HepG2 (cell line): ENCODE data around the gene NUP88. TPM values are rescaled to one million over a fixed set of nuclear protein-coding genes. Genes with fewer than 3 reads are reported as not detected.

Source experiments
- E2F2 ChIP-seq: sonication (generic); formaldehyde crosslinking; IDR thresholded peaks from 2 replicates; pipeline ENCODE4 v1.4.0; 2020; ENCODE audit warnings: missing genetic modification reagents, borderline replicate concordance
- ESRRA ChIP-seq: sonication (generic); formaldehyde crosslinking; IDR thresholded peaks from 2 replicates; pipeline ENCODE4 v1.5.1; 2020; ENCODE audit warnings: mild to moderate bottlenecking, low read depth, missing genetic modification reagents
- MTF2 ChIP-seq: sonication (generic); formaldehyde crosslinking; IDR thresholded peaks from 2 replicates; pipeline ENCODE4 v1.5.0; 2020; ENCODE audit warnings: missing genetic modification reagents, borderline replicate concordance
- MXD3 ChIP-seq: IDR thresholded peaks from 2 replicates; pipeline ENCODE4 v1.6.1; 2016; ENCODE audit warnings: mild to moderate bottlenecking, missing biosample characterization, missing genetic modification reagents
- NCOA2 ChIP-seq: sonication (generic); formaldehyde crosslinking; IDR thresholded peaks from 2 replicates; pipeline ENCODE4 v1.8.0; 2022; ENCODE audit warnings: inconsistent platforms
- SRY ChIP-seq: sonication (generic); formaldehyde crosslinking; IDR thresholded peaks from 2 replicates; pipeline ENCODE4 v1.8.0; 2022; ENCODE audit warnings: mild to moderate bottlenecking, missing genetic modification reagents
- ZHX2 ChIP-seq, 2 experiments: sonication (generic) in 1 of 2; formaldehyde crosslinking in 1 of 2; IDR thresholded peaks; 2 replicates each; pipeline versions ENCODE4 v1.6.1 to v1.9.0; 2014 to 2022; ENCODE audit warnings: antibody characterized with exemption in 1 of 2, borderline replicate concordance in 1 of 2, inconsistent platforms in 1 of 2, low read depth in 1 of 2, missing genetic modification reagents in 1 of 2
- ZNF160 ChIP-seq: sonication (generic); formaldehyde crosslinking; IDR thresholded peaks from 2 replicates; pipeline ENCODE4 v1.8.0; 2022; ENCODE audit warnings: mild to moderate bottlenecking, inconsistent platforms, missing genetic modification reagents
- ZNF407 ChIP-seq: sonication (generic); formaldehyde crosslinking; IDR thresholded peaks from one replicate; pipeline ENCODE4 v1.5.1; 2020; ENCODE audit warnings: mild to moderate bottlenecking, missing genetic modification reagents; ENCODE audit errors: not compliant biosample characterization
- ZNF678 ChIP-seq: sonication (generic); formaldehyde crosslinking; IDR thresholded peaks from 2 replicates; pipeline ENCODE4 v1.4.0; 2020; ENCODE audit warnings: mild to moderate bottlenecking, missing genetic modification reagents
- ZNF703 ChIP-seq: sonication (generic); formaldehyde crosslinking; IDR thresholded peaks from 2 replicates; pipeline ENCODE4 v1.5.1; 2020; ENCODE audit warnings: missing genetic modification reagents, mild to moderate bottlenecking, moderate library complexity, borderline replicate concordance
- polyA plus RNA-seq, 8 experiments: library from polyadenylated mRNA; depleted of rRNA in 3 of 8; stranded (reverse) in 7 of 8; unstranded in 1 of 8; fragments of >200 nt; fragmentation: Illumina TruSeq in 4 of 8; extraction: Trizol in 4 of 8; gene quantifications; 2 replicates each; pipeline versions ENCODE4 v1.2.1 to v1.2.3, GENCODE V29; 2011 to 2016; ENCODE audit warnings: low read depth in 4 of 8, missing spikeins in 1 of 8, mixed read lengths in 1 of 8; ENCODE audit not compliant: insufficient read depth in 1 of 8
- total RNA-seq, 5 experiments: library from RNA; depleted of rRNA; stranded (reverse); fragments of >200 nt; fragmentation: Illumina TruSeq; extraction: Trizol; gene quantifications; 2 replicates each; pipeline ENCODE4 v1.2.3, GENCODE V29; 2016; ENCODE audit warnings: low read depth in 1 of 5

NUP88 gene
- total and polyA plus RNA-seq, 2 of the 13 experiments (the other 11 are each of a cell fraction or from before 2014, with no cell fraction given) = 48.2 to 130 TPM

- TF ChIP-seq ZNF407 = no peak
- no peak for TF ChIP-seq NCOA2 (CRISPR knock-in tag)
- TF ChIP-seq ZHX2 (IDR thresholded peaks at IDR 0.05; ENCODE audit: low read depth) = peak; percentile 71; the same call in 1 of the 2 replicates
- no peak for TF ChIP-seq ZHX2 (CRISPR knock-in tag; IDR thresholded peaks at IDR 0.05; ENCODE audit: borderline replicate concordance)
- 0 out of 2 replicates have a peak, but pooled peaks have one; percentile 58 for TF ChIP-seq ZNF678 (CRISPR knock-in tag)
- peak; percentile 56 for TF ChIP-seq SRY
- TF ChIP-seq ESRRA = peak; percentile 22; the same call in 1 of the 2 replicates
- TF ChIP-seq ZNF160 (CRISPR knock-in tag) = peak; percentile 72; the same call in 1 of the 2 replicates
- TF ChIP-seq MTF2 (CRISPR knock-in tag) = no peak
- TF ChIP-seq MXD3 = peak; percentile 85
- peak; percentile 75; the same call in 1 of the 2 replicates for TF ChIP-seq ZNF703 (CRISPR knock-in tag)
- TF ChIP-seq E2F2 (CRISPR knock-in tag) = peak; percentile 91; the same call in 1 of the 2 replicates
These were observed 644 bp upstream of the NUP88 start, which contains the start of gene RPAIN (continued) for GRCh38 chr17:5419959-5420653.
